GM19023 (cell line): ENCODE measurements around the gene LOXL4.

ENCODE experiments used
- ATAC-seq: cut with Tn5 transposase; IDR thresholded peaks from one replicate; pipeline ENCODE4 v1.9.1; 2021; ENCODE audit warnings: mild to moderate bottlenecking, moderate library complexity; ENCODE audit not compliant: unreplicated experiment

LOXL4 gene

GRCh38 chr10:98202378-98202777 is 65.6 kb downstream of the LOXL4 start:
- ATAC-seq: no peak

DNA sequence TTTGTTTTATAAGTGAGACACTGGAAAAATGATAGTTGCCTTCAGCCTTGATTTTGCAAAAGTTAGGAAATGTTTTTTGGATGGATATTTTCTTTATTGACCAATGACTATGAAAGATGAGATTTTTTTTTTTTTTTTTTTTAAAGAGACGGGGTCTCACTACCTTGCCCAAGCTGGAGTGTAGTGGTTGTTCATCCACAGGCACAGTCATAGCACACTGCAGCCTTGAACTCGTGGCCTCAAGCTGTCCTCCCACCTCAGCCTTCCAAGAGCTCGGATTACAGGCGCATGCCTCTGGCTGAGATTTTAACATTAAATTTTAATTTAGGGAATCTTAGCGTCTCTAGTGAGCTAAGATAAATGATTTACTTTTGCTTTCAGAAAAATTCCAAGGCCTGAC is 66.2 kb downstream of the LOXL4 start:
- ATAC-seq: no peak
